IMR-90 (cell line): Measurements from ENCODE around the gene FGF12. TPM values are rescaled to one million over a fixed set of nuclear protein-coding genes. Genes with fewer than 3 reads are reported as not detected.

Experiments used
- ATAC-seq: fragments of 200-7000 bp; cut with Tn5 transposase; 2 replicates; pipeline ENCODE4 v1.9.1; 2020; ENCODE audit warnings: low read depth, mild to moderate bottlenecking, moderate library complexity
- BruUV-seq: library from RNA; stranded (reverse); fragments of 400-500 nt; replicated peaks from 2 replicates; lab custom pipeline; 2021; lab: Mats Ljungman, UMichigan
- CTCF ChIA-PET: fragments of 300-600 bp; formaldehyde crosslinking; extraction: SDS; loops from one replicate; lab custom pipeline; 2021; ENCODE audit warnings: antibody characterized with exemption; lab: Yijun Ruan, JAX
- POLR2A ChIA-PET: fragments of 300-600 bp; sonication (Branson Sonifier 250); formaldehyde crosslinking; loops from one replicate; lab custom pipeline; 2022; ENCODE audit warnings: antibody characterized with exemption; ENCODE audit not compliant: unreplicated experiment; lab: Charles Lee
- DNase-seq: peaks from one replicate; pipeline ENCODE4 v3.0.0; 2013
- H2AFZ ChIP-seq: replicated peaks from 2 replicates; pipeline ENCODE3; 2013; ENCODE audit warnings: low read length, mild to moderate bottlenecking; ENCODE audit not compliant: poor library complexity
- H2AK5ac ChIP-seq: 2 replicates; pipeline ENCODE4 v1.6.1; 2013; ENCODE audit warnings: low read depth, low read length, inconsistent platforms
- H2AK9ac ChIP-seq: replicated peaks from 2 replicates; pipeline ENCODE3; 2013; ENCODE audit warnings: mild to moderate bottlenecking, low read depth, low read length, moderate library complexity; ENCODE audit not compliant: poor library complexity
- H2BK120ac ChIP-seq: 2 replicates; pipeline ENCODE4 v1.6.1; 2013; ENCODE audit warnings: low read depth, low read length, inconsistent platforms
- H2BK15ac ChIP-seq: 3 replicates; pipeline ENCODE4 v1.6.1; 2013; ENCODE audit warnings: low read depth, low read length, inconsistent platforms
- H2BK20ac ChIP-seq: 2 replicates; pipeline ENCODE4 v1.6.1; 2013; ENCODE audit warnings: low read depth, mild to moderate bottlenecking, inconsistent platforms, low read length, moderate library complexity
- H2BK5ac ChIP-seq: 2 replicates; pipeline ENCODE4 v1.6.1; 2013; ENCODE audit warnings: mild to moderate bottlenecking, low read depth, low read length, inconsistent platforms; ENCODE audit not compliant: poor library complexity, severe bottlenecking
- H3K14ac ChIP-seq: replicated peaks from 2 replicates; pipeline ENCODE4 v1.6.1; 2013; ENCODE audit warnings: low read depth, low read length, inconsistent platforms
- H3K18ac ChIP-seq: 2 replicates; pipeline ENCODE4 v1.6.1; 2013; ENCODE audit warnings: low read depth, low read length, control low read depth
- H3K23ac ChIP-seq: 2 replicates; pipeline ENCODE4 v1.6.1; 2013; ENCODE audit warnings: low read depth, low read length, inconsistent platforms
- H3K27ac ChIP-seq: 2 replicates; pipeline ENCODE4 v1.5.1; 2013; ENCODE audit warnings: mild to moderate bottlenecking, control low read depth, low read length; ENCODE audit not compliant: insufficient read depth
- H3K27me3 ChIP-seq: 2 replicates; pipeline ENCODE4 v1.6.1; 2013; ENCODE audit warnings: low read length; ENCODE audit not compliant: control insufficient read depth, insufficient read depth
- H3K36me3 ChIP-seq: 2 replicates; pipeline ENCODE4 v1.6.1; 2013; ENCODE audit warnings: low read length, mixed read lengths; ENCODE audit not compliant: control insufficient read depth, insufficient read depth
- H3K4ac ChIP-seq: 2 replicates; pipeline ENCODE4 v1.6.1; 2013; ENCODE audit warnings: low read depth, low read length, inconsistent platforms
- H3K4me1 ChIP-seq: 2 replicates; pipeline ENCODE4 v1.6.1; 2013; ENCODE audit warnings: low read length, mixed read lengths; ENCODE audit not compliant: control insufficient read depth, insufficient read depth
- H3K4me2 ChIP-seq: 2 replicates; pipeline ENCODE4 v1.6.1; 2013; ENCODE audit warnings: low read depth, mild to moderate bottlenecking, control low read depth, low read length, moderate library complexity
- H3K4me3 ChIP-seq: 2 replicates; pipeline ENCODE4 v1.5.1; 2013; ENCODE audit warnings: low read depth, mild to moderate bottlenecking, control low read depth, low read length, moderate library complexity; ENCODE audit not compliant: insufficient read depth
- H3K56ac ChIP-seq: 2 replicates; pipeline ENCODE4 v1.6.1; 2013; ENCODE audit warnings: low read length, inconsistent platforms; ENCODE audit not compliant: insufficient read depth; ENCODE audit errors: extremely low read depth
- H3K79me1 ChIP-seq, 2 experiments: 2 replicates each; pipeline ENCODE4 v1.6.1; 2013; ENCODE audit warnings: low read length in 2 of 2, inconsistent platforms in 1 of 2, low read depth in 1 of 2
- H3K9ac ChIP-seq: 2 replicates; pipeline ENCODE4 v1.6.1; 2013; ENCODE audit warnings: low read depth, low read length, control low read depth
- H3K9me1 ChIP-seq: 2 replicates; pipeline ENCODE4 v1.6.1; 2013; ENCODE audit warnings: low read length, inconsistent platforms; ENCODE audit not compliant: insufficient read depth
- H3K9me3 ChIP-seq: 2 replicates; pipeline ENCODE4 v1.6.1; 2013; ENCODE audit warnings: low read length; ENCODE audit not compliant: control insufficient read depth, insufficient read depth
- H4K20me1 ChIP-seq: 2 replicates; pipeline ENCODE4 v1.6.1; 2013; ENCODE audit warnings: low read length, inconsistent platforms; ENCODE audit not compliant: insufficient read depth
- H4K5ac ChIP-seq: 2 replicates; pipeline ENCODE4 v1.6.1; 2013; ENCODE audit warnings: mild to moderate bottlenecking, low read depth, low read length, control low read depth
- H4K8ac ChIP-seq, 2 experiments: 2 replicates each; pipeline ENCODE4 v1.6.1; 2013; ENCODE audit warnings: low read depth in 2 of 2, low read length in 2 of 2, control low read depth in 1 of 2, inconsistent platforms in 1 of 2
- H4K91ac ChIP-seq: 2 replicates; pipeline ENCODE4 v1.6.1; 2013; ENCODE audit warnings: low read depth, low read length, inconsistent platforms; ENCODE audit not compliant: insufficient read depth
- NFE2L2 ChIP-seq: fragments of 150-350 bp; IDR thresholded peaks from 2 replicates; pipeline ENCODE4 v1.6.1; 2016; ENCODE audit warnings: low read depth, mild to moderate bottlenecking, low read length
- WGBS, 2 experiments: methylation state at CpG; one replicate each; pipeline versions ENCODE4 v1.1.5 to v1.1.7; 2013; ENCODE audit warnings: missing lambda C conversion rate in 2 of 2; ENCODE audit not compliant: insufficient read length in 1 of 2; ENCODE audit errors: extremely low coverage in 2 of 2; 5-methylcytosine and 5-hydroxymethylcytosine counted together
- dilution Hi-C: fragments of 300-500 bp; cut with HindIII; formaldehyde crosslinking; loops from one replicate; pipeline ENCODE4 v1.14.3; 2018; ENCODE audit warnings: low sequenced_read_pairs; ENCODE audit not compliant: unreplicated experiment
- in situ Hi-C: fragments of 300-500 bp; cut with MboI; formaldehyde crosslinking; loops from 3 replicates; pipeline ENCODE4 v1.14.3; 2019; ENCODE audit warnings: low sequenced_read_pairs, inconsistent platforms, mixed read lengths
- intact Hi-C: fragments of 100-400 bp; cut with micrococcal nuclease; formaldehyde crosslinking; loops from 2 replicates; pipeline ENCODE4 v1.10.0; 2022
- polyA plus RNA-seq, 3 experiments: library from polyadenylated mRNA; depleted of rRNA; stranded (reverse); fragments of >200 nt; gene quantifications; 2 replicates each; pipeline ENCODE4 v1.2.3, GENCODE V29; 2012; ENCODE audit warnings: low replicate concordance in 1 of 3
- total RNA-seq: library from RNA; depleted of rRNA; stranded (reverse); fragments of >200 nt; gene quantifications from 2 replicates; pipeline ENCODE4 v1.2.3, GENCODE V29; 2012

Gene FGF12
- total and polyA plus RNA-seq, 2 of the 4 experiments (the other 2 are of a cell fraction), result not detected

DNA sequence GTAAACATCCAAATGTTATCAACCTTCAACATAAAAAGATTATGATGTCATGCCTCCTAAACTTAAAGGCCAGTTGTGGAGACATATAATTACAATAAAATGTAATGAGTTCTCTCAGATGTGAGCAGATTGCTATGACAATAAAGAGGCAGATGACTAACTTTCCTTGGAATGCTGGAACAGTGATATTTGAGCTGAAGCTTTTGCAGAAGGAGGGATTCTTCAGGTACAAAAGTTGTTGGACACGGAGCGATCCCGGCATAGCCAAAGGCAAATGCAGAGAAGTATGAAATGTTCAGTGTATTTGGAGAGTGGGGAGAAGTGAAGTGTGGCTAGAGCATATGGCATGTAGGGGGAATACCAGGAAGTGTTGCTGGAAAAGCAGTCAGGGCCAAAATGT lies 520.1 kb downstream of the FGF12 start:
- WGBS, 2 experiments, result 47% methylated on average over 3 of the region's 3 CpGs; no CpG with 5 or more reads in 1 of the 2 experiments
- peaks cover 8% of the 10 kb centered on the region for H3K9me3 ChIP-seq
- DNase-seq, result no peak
- no peak for TF ChIP-seq NFE2L2
- in situ Hi-C loops (no loop called here), dilution Hi-C loops (no loop called here), intact Hi-C loops (no loop called here)
- no TSS peak for BruUV-seq
- H4K8ac ChIP-seq, result no peak overlapping the region
- ATAC-seq, result no peak
- no peak overlapping the region for H3K14ac ChIP-seq
- H3K4me2 ChIP-seq, result no peak overlapping the region
- H3K4me3 ChIP-seq, result no peak overlapping the region
- H3K36me3 ChIP-seq, result no peaks in the 10 kb centered on the region
- H3K79me1 ChIP-seq, result no peaks in the 10 kb centered on the region
- no peak overlapping the region for H2AK9ac ChIP-seq
- H4K91ac ChIP-seq, result no peak overlapping the region
- H2AFZ ChIP-seq, result no peak overlapping the region
- no peak overlapping the region for H3K23ac ChIP-seq
- H3K9ac ChIP-seq, result no peak overlapping the region
- H2BK20ac ChIP-seq, result no peak overlapping the region
- H3K9me1 ChIP-seq, result no peaks in the 10 kb centered on the region
- H3K27me3 ChIP-seq, result no peaks in the 10 kb centered on the region
- CTCF ChIA-PET, result no interaction called here
- H3K18ac ChIP-seq, result no peak overlapping the region
- H3K27ac ChIP-seq, result no peak overlapping the region
- no peak overlapping the region for H2BK5ac ChIP-seq
- no peak overlapping the region for H3K4ac ChIP-seq
- H2AK5ac ChIP-seq, result no peak overlapping the region
- H2BK120ac ChIP-seq, result no peak overlapping the region
- POLR2A ChIA-PET, result no interaction called here
- no peaks in the 10 kb centered on the region for H3K4me1 ChIP-seq
- no peaks in the 10 kb centered on the region for H4K20me1 ChIP-seq
- no peak overlapping the region for H4K5ac ChIP-seq
- no peak overlapping the region for H2BK15ac ChIP-seq
- no peak overlapping the region for H3K56ac ChIP-seq
